ENCODE measurements around the gene GBGT1. TPM values are rescaled to one million over a fixed set of nuclear protein-coding genes. Genes with fewer than 3 reads are reported as not detected.

The GBGT1 gene
- total RNA-seq, 4 donors from 2014 or later: 11.3 to 18.0 (median 15.6) TPM

DNA sequence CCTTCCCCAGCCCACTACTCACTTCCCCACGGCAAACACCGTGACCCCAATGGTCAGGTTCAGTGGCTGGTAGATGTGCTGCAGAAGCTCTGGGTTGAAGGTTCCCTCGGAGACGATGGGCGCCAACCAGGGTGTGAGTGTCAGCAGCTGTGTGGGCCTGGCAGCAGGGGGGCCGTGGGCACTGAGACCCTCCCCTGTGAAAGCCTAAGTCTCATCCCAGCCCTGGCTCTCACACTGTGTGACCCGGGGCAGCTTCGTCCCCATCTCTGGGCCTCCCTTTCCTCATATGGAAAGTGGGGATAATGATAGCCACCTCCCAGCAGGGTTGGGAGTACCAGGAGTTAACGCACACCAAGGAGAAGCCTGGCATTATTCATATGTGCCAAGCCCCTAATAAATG lies 8.6 kb downstream of the GBGT1 start:
- Histone ChIP-seq H3K4me1 (peaks cover 0 to 11% (median 0%) of the 10 kb centered on the region in 3 donors), H3K27me3 (no peaks in the 10 kb centered on the region), H3K4me3 (no peak overlapping the region), H3K9me3 (no peaks in the 10 kb centered on the region), H3K27ac (no peak overlapping the region), H3K36me3 (peaks cover 0 to 52% of the 10 kb centered on the region in 2 donors)
- 50% methylated on average over 1 of the region's 9 CpGs; no CpG with 5 or more reads in 1 of the 2 donors for WGBS, 2 donors (ENCODE audit: low coverage in 1 of 2)
- no peak for TF ChIP-seq POLR2AphosphoS5 (IDR thresholded peaks at IDR 0.05)
- no peak for TF ChIP-seq CTCF (IDR thresholded peaks at IDR 0.05)
- TF ChIP-seq EP300 (IDR thresholded peaks at IDR 0.05): no peak
- TF ChIP-seq POLR2A (IDR thresholded peaks at IDR 0.05): no peak
- no peak for ATAC-seq

- Histone ChIP-seq H3K9me3 (no peaks in the 10 kb centered on the region), H3K27me3 (no peaks in the 10 kb centered on the region), H3K4me1 (peaks cover 0 to 18% (median 0%) of the 10 kb centered on the region in 3 donors), H3K27ac (no peak overlapping the region), H3K36me3 (peaks cover 0 to 44% of the 10 kb centered on the region in 2 donors), H3K4me3 (no peak overlapping the region)
- TF ChIP-seq CTCF (IDR thresholded peaks at IDR 0.05): no peak
- TF ChIP-seq POLR2AphosphoS5 (IDR thresholded peaks at IDR 0.05): no peak
- TF ChIP-seq POLR2A (IDR thresholded peaks at IDR 0.05): no peak
- TF ChIP-seq EP300 (IDR thresholded peaks at IDR 0.05): no peak
- no peak for ATAC-seq
- WGBS, 2 donors (ENCODE audit: low coverage in 1 of 2): 80 to 83% methylated on average over 1 to 5 of the region's 13 CpGs
Observed at GRCh38 chr9:133154097-133154989, 9.4 kb downstream of the GBGT1 start.

GRCh38 chr9:133153227-133154096 lies 10.3 kb downstream of the GBGT1 start:
- H3K4me1 ChIP-seq: peaks cover 0 to 20% (median 0%) of the 10 kb centered on the region in 3 donors
- H3K36me3 ChIP-seq: peaks cover 0 to 35% of the 10 kb centered on the region in 2 donors
- TF ChIP-seq CTCF (IDR thresholded peaks at IDR 0.05) (no peak), POLR2A (IDR thresholded peaks at IDR 0.05) (no peak), EP300 (IDR thresholded peaks at IDR 0.05) (no peak), POLR2AphosphoS5 (IDR thresholded peaks at IDR 0.05) (no peak)
- no peaks in the 10 kb centered on the region for H3K27me3 ChIP-seq
- H3K4me3 ChIP-seq: no peak overlapping the region
- 40% methylated on average over 1 of the region's 36 CpGs; no CpG with 5 or more reads in 1 of the 2 donors for WGBS, 2 donors (ENCODE audit: low coverage in 1 of 2)
- ATAC-seq: no peak
- H3K27ac ChIP-seq: peak overlapping the region in 2 of 4 donors; percentile 6 to 31
- no peaks in the 10 kb centered on the region for H3K9me3 ChIP-seq

- Histone ChIP-seq H3K27ac (peak overlapping the region in 2 of 4 donors; percentile 1 to 93), H3K27me3 (no peaks in the 10 kb centered on the region), H3K9me3 (no peaks in the 10 kb centered on the region), H3K4me3 (no peak overlapping the region), H3K4me1 (peaks cover 0 to 36% (median 12%) of the 10 kb centered on the region in 3 donors), H3K36me3 (peaks cover 0 to 20% of the 10 kb centered on the region in 2 donors)
- TF ChIP-seq POLR2AphosphoS5 (IDR thresholded peaks at IDR 0.05): no peak
- TF ChIP-seq POLR2A (IDR thresholded peaks at IDR 0.05): no peak
- no peak for TF ChIP-seq CTCF (IDR thresholded peaks at IDR 0.05)
- TF ChIP-seq EP300 (IDR thresholded peaks at IDR 0.05): no peak
- ATAC-seq: no peak
- 80% methylated on average over 5 of the region's 14 CpGs; no CpG with 5 or more reads in 1 of the 2 donors for WGBS, 2 donors (ENCODE audit: low coverage in 1 of 2)
Observed at GRCh38 chr9:133151601-133152525, 11.9 kb downstream of the GBGT1 start.

Data from gastroesophageal sphincter (tissue), 4 donors.